DND-41 (cell line): ENCODE results near the gene RARG.
"Not testable (repeated sequence)": the region's sequence is repeated elsewhere in the genome, so short reads cannot be mapped to it uniquely, and the experiment has no call there.

ENCODE experiments used
- ATAC-seq: fragments of 200-7000 bp; cut with Tn5 transposase; 3 replicates; pipeline ENCODE4 v1.9.1; 2021; ENCODE audit warnings: low read depth; ENCODE audit not compliant: insufficient read depth
- DNase-seq: peaks from one replicate; pipeline ENCODE4 v3.0.0-alpha.2; 2020
- H2AFZ ChIP-seq: 2 replicates; pipeline ENCODE4 v1.6.0; 2012; ENCODE audit warnings: low read depth, low read length
- H3K27ac ChIP-seq: 2 replicates; pipeline ENCODE4 v1.5.1; 2012; ENCODE audit warnings: low read length, inconsistent platforms
- H3K27me3 ChIP-seq: fragments of 200-600 bp; sonication (generic); 2 replicates; pipeline ENCODE4 v1.6.0; 2012; ENCODE audit warnings: low read length, mild to moderate bottlenecking, inconsistent platforms; ENCODE audit not compliant: insufficient read depth, poor library complexity
- H3K36me3 ChIP-seq: 2 replicates; pipeline ENCODE4 v1.5.1; 2012; ENCODE audit warnings: low read length, inconsistent platforms; ENCODE audit not compliant: insufficient read depth
- H3K4me1 ChIP-seq: 2 replicates; pipeline ENCODE4 v1.5.1; 2012; ENCODE audit warnings: mild to moderate bottlenecking, low read length; ENCODE audit not compliant: insufficient read depth
- H3K4me2 ChIP-seq: 2 replicates; pipeline ENCODE4 v1.6.0; 2012; ENCODE audit warnings: mild to moderate bottlenecking, moderate library complexity, low read length, inconsistent platforms; ENCODE audit not compliant: insufficient read depth
- H3K4me3 ChIP-seq, 2 experiments: fragments of 200-600 bp in 1 of 2; shearing (Covaris generic) in 1 of 2; 2 replicates each; pipeline ENCODE4 v1.5.1; 2012 to 2016; ENCODE audit warnings: inconsistent platforms in 2 of 2, low read length in 2 of 2, mild to moderate bottlenecking in 2 of 2, low read depth in 1 of 2, moderate library complexity in 1 of 2
- H3K79me2 ChIP-seq: 2 replicates; pipeline ENCODE4 v1.6.0; 2012; ENCODE audit warnings: low read length, inconsistent platforms; ENCODE audit not compliant: insufficient read depth
- H3K9ac ChIP-seq: 2 replicates; pipeline ENCODE4 v1.6.0; 2012; ENCODE audit warnings: low read depth, mild to moderate bottlenecking, inconsistent platforms, low read length, moderate library complexity
- H3K9me3 ChIP-seq: 2 replicates; pipeline ENCODE4 v1.5.1; 2012; ENCODE audit warnings: low read length, moderate library complexity, mild to moderate bottlenecking, inconsistent platforms; ENCODE audit not compliant: insufficient read depth, severe bottlenecking
- H4K20me1 ChIP-seq: 2 replicates; pipeline ENCODE4 v1.6.0; 2012; ENCODE audit warnings: low read length; ENCODE audit not compliant: insufficient read depth
- CTCF ChIP-seq: IDR thresholded peaks from 2 replicates; pipeline ENCODE4 v1.5.1; 2012; ENCODE audit warnings: borderline replicate concordance, low read length, moderate library complexity, mild to moderate bottlenecking; ENCODE audit not compliant: poor library complexity, severe bottlenecking; ENCODE audit errors: extremely low read depth
- EZH2 ChIP-seq: IDR thresholded peaks from 3 replicates; pipeline ENCODE4 v1.6.1; 2012; ENCODE audit warnings: borderline replicate concordance, low read depth, mild to moderate bottlenecking, moderate library complexity, low read length, inconsistent platforms; ENCODE audit not compliant: severe bottlenecking

The RARG gene

GRCh38 chr12:53169644-53170043, 62.4 kb downstream of the RARG start:
- Histone ChIP-seq H3K9me3 (no peaks in the 10 kb centered on the region), H2AFZ (no peak overlapping the region), H3K27ac (no peak overlapping the region), H3K4me2 (no peak overlapping the region), H3K27me3 (no peaks in the 10 kb centered on the region), H3K4me1 (no peaks in the 10 kb centered on the region), H3K4me3 (no peak overlapping the region), H3K36me3 (no peaks in the 10 kb centered on the region), H3K79me2 (no peaks in the 10 kb centered on the region), H3K9ac (no peak overlapping the region), H4K20me1 (no peaks in the 10 kb centered on the region)
- no peak for ATAC-seq
- DNase-seq: no peak
- no peak for TF ChIP-seq EZH2
- no peak for TF ChIP-seq CTCF

GRCh38 chr12:53166837-53167236, 65.2 kb downstream of the RARG start:
- DNase-seq (no peak), ATAC-seq (no peak)
- Histone ChIP-seq H2AFZ (no peak overlapping the region), H3K27ac (no peak overlapping the region), H3K27me3 (no peaks in the 10 kb centered on the region), H3K4me1 (no peaks in the 10 kb centered on the region), H3K9ac (no peak overlapping the region), H4K20me1 (no peaks in the 10 kb centered on the region), H3K79me2 (no peaks in the 10 kb centered on the region), H3K4me3 (no peak overlapping the region), H3K36me3 (no peaks in the 10 kb centered on the region), H3K4me2 (no peak overlapping the region), H3K9me3 (no peaks in the 10 kb centered on the region)
- TF ChIP-seq EZH2 (no peak), CTCF (no peak)

- H3K4me1 ChIP-seq, H3K79me2 ChIP-seq, H3K27ac ChIP-seq, H3K9me3 ChIP-seq, H3K4me2 ChIP-seq, H2AFZ ChIP-seq, DNase-seq, H3K4me3 ChIP-seq, ATAC-seq, H3K9ac ChIP-seq, H3K36me3 ChIP-seq, H4K20me1 ChIP-seq, H3K27me3 ChIP-seq: not testable (repeated sequence)
Measured at GRCh38 chr12:53163008-53163407, 69.0 kb downstream of the RARG start.

GRCh38 chr12:53161119-53161911, 70.7 kb downstream of the RARG start:
- Histone ChIP-seq H3K27me3 (no peaks in the 10 kb centered on the region), H3K4me2 (no peak overlapping the region), H3K9me3 (no peaks in the 10 kb centered on the region), H3K4me3 (no peak overlapping the region), H3K9ac (no peak overlapping the region), H3K79me2 (no peaks in the 10 kb centered on the region), H3K27ac (no peak overlapping the region), H3K36me3 (no peaks in the 10 kb centered on the region), H4K20me1 (no peaks in the 10 kb centered on the region), H2AFZ (no peak overlapping the region), H3K4me1 (peaks cover 9% of the 10 kb centered on the region)
- TF ChIP-seq CTCF: no peak
- no peak for TF ChIP-seq EZH2
- ATAC-seq (no peak), DNase-seq (no peak)
